ENCODE data around the gene PPIP5K2. TPM values are rescaled to one million over a fixed set of nuclear protein-coding genes. Genes with fewer than 3 reads are reported as not detected.

The PPIP5K2 gene
- total RNA-seq, 1 donor from 2014 or later, result 108 TPM

DNA sequence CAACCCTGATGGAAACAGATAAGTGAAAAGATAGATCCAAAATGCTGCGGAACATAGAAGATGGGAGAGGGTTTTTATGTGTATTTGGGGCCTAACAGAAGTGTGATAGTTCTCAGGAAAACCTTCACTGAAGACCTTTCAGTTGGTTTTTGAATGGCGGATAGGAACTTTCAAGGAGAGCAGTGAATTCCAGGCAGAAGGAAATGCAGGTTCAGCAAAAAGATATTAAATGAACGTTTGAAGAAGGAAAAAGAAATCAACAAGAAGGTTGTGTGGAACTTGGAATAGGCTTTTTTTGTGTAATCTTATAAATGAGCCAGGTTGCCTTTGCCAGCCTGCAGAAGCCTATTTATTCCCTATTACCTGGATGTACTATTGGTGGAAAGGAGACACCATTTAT is 2.1 kb downstream of the PPIP5K2 start:
- Histone ChIP-seq H3K4me2 (peak overlapping the region; percentile 86), H3K27me3 (no peaks in the 10 kb centered on the region), H4K20me1 (ENCODE audit: low read depth) (no peaks in the 10 kb centered on the region), H3K4me3 (no peak overlapping the region), H3K79me2 (ENCODE audit: low read depth) (peaks cover 59% of the 10 kb centered on the region), H3K4me1 (peaks cover 20% of the 10 kb centered on the region), H3F3A (ENCODE audit: low read depth) (peaks cover 14% of the 10 kb centered on the region), H3K27ac (no peak overlapping the region), H3K9ac (no peak overlapping the region), H3K36me3 (no peaks in the 10 kb centered on the region), H2AFZ (replicated peaks) (no peak overlapping the region), H3K9me3 (ENCODE audit: low read depth) (no peaks in the 10 kb centered on the region)
- H3K4me3 Mint-ChIP-seq, result peak overlapping the region; percentile 95
- no peaks in the 10 kb centered on the region for H3K27me3 Mint-ChIP-seq (ENCODE audit: insufficient read depth, low read depth)
- no peak for TF ChIP-seq EZH2phosphoT487 (IDR thresholded peaks at IDR 0.05)
- TF ChIP-seq, protein P1, sequence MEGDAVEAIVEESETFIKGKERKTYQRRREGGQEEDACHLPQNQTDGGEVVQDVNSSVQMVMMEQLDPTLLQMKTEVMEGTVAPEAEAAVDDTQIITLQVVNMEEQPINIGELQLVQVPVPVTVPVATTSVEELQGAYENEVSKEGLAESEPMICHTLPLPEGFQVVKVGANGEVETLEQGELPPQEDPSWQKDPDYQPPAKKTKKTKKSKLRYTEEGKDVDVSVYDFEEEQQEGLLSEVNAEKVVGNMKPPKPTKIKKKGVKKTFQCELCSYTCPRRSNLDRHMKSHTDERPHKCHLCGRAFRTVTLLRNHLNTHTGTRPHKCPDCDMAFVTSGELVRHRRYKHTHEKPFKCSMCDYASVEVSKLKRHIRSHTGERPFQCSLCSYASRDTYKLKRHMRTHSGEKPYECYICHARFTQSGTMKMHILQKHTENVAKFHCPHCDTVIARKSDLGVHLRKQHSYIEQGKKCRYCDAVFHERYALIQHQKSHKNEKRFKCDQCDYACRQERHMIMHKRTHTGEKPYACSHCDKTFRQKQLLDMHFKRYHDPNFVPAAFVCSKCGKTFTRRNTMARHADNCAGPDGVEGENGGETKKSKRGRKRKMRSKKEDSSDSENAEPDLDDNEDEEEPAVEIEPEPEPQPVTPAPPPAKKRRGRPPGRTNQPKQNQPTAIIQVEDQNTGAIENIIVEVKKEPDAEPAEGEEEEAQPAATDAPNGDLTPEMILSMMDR (IDR thresholded peaks at IDR 0.05), result no peak
- TF ChIP-seq EZH2 (IDR thresholded peaks at IDR 0.05), result no peak
- no peak overlapping the region for H3K27ac Mint-ChIP-seq
- H3K4me1 Mint-ChIP-seq, result peaks cover 23% of the 10 kb centered on the region
- H3K9me3 Mint-ChIP-seq, result no peaks in the 10 kb centered on the region
- no peak for DNase-seq (ENCODE audit: low spot score)
- H3K36me3 Mint-ChIP-seq, result peaks cover 5% of the 10 kb centered on the region

DNA sequence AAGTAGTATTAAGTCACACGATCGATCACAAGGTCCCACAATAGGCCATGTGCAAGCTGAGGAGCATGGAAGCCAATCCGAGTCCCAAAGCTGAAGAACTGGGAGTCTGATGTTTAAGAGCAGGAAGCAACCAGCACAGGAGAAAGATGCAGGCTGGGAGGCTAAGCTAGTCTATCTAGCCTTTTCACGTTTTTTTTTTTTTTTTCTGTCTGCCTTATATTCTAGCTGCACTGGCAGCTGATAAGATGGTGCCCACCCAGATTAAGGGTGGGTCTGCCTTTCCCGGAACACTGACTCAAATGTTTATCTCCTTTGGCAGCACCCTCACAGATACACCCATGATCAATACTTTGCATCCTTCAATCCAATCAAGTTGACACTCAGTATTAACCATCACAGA is 6.5 kb downstream of the PPIP5K2 start:
- no peaks in the 10 kb centered on the region for H3K36me3 ChIP-seq
- H3K4me1 Mint-ChIP-seq, result peaks cover 11% of the 10 kb centered on the region
- H3F3A ChIP-seq (ENCODE audit: low read depth), result no peaks in the 10 kb centered on the region
- H3K9me3 ChIP-seq (ENCODE audit: low read depth), result no peaks in the 10 kb centered on the region
- H3K27ac Mint-ChIP-seq, result no peak overlapping the region
- no peak overlapping the region for H2AFZ ChIP-seq (replicated peaks)
- H3K36me3 Mint-ChIP-seq, result peaks cover 5% of the 10 kb centered on the region
- H3K79me2 ChIP-seq (ENCODE audit: low read depth), result peaks cover 28% of the 10 kb centered on the region
- H4K20me1 ChIP-seq (ENCODE audit: low read depth), result no peaks in the 10 kb centered on the region
- peaks cover 7% of the 10 kb centered on the region for H3K4me1 ChIP-seq
- DNase-seq (ENCODE audit: low spot score), result no peak
- no peaks in the 10 kb centered on the region for H3K27me3 Mint-ChIP-seq (ENCODE audit: insufficient read depth, low read depth)
- H3K4me3 ChIP-seq, result no peak overlapping the region
- H3K9ac ChIP-seq, result no peak overlapping the region
- no peaks in the 10 kb centered on the region for H3K9me3 Mint-ChIP-seq
- H3K4me2 ChIP-seq, result no peak overlapping the region
- TF ChIP-seq EZH2phosphoT487 (IDR thresholded peaks at IDR 0.05) (no peak), EZH2 (IDR thresholded peaks at IDR 0.05) (no peak)
- TF ChIP-seq, protein P1 (IDR thresholded peaks at IDR 0.05), result no peak
- H3K27ac ChIP-seq, result no peak overlapping the region
- no peak overlapping the region for H3K4me3 Mint-ChIP-seq
- no peaks in the 10 kb centered on the region for H3K27me3 ChIP-seq

DNA sequence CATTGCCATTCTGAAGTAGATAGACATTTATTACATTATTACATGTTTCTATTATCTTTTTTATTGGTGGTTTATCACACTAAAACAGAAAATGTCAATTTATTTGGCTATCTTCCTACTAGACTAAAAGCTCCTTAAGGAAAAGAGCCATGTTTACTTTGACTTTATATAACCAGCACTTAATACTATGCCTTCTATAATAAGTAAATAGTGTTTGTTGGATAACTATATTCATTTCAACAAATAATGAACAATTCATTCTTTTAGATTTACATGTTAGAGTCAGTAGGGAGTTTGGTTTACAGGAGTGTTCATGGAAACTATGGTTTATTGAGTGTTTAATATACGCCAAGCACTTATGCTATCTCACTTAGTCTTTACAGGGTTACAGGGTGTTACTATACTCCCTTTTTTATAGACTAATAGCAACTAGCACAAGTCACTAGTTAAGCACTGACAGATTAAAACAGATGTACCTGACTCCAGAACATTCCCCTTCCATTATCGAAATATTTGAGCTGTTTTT is 7.3 kb downstream of the PPIP5K2 start:
- TF ChIP-seq EZH2phosphoT487 (IDR thresholded peaks at IDR 0.05) (no peak), EZH2 (IDR thresholded peaks at IDR 0.05) (no peak)
- TF ChIP-seq, protein P1 (IDR thresholded peaks at IDR 0.05), result no peak
- H3K4me1 Mint-ChIP-seq, result peaks cover 3% of the 10 kb centered on the region
- H3K36me3 Mint-ChIP-seq, result peaks cover 5% of the 10 kb centered on the region
- H3K4me1 ChIP-seq, result no peaks in the 10 kb centered on the region
- H3K4me3 ChIP-seq, result no peak overlapping the region
- no peak for DNase-seq (ENCODE audit: low spot score)
- no peaks in the 10 kb centered on the region for H3F3A ChIP-seq (ENCODE audit: low read depth)
- no peak overlapping the region for H3K4me3 Mint-ChIP-seq
- no peak overlapping the region for H3K4me2 ChIP-seq
- H3K27ac ChIP-seq, result no peak overlapping the region
- no peak overlapping the region for H2AFZ ChIP-seq (replicated peaks)
- H3K9me3 Mint-ChIP-seq, result no peaks in the 10 kb centered on the region
- H3K27me3 Mint-ChIP-seq (ENCODE audit: insufficient read depth, low read depth), result no peaks in the 10 kb centered on the region
- H3K27me3 ChIP-seq, result no peaks in the 10 kb centered on the region
- H3K27ac Mint-ChIP-seq, result no peak overlapping the region
- H4K20me1 ChIP-seq (ENCODE audit: low read depth), result no peaks in the 10 kb centered on the region
- H3K9ac ChIP-seq, result no peak overlapping the region
- H3K36me3 ChIP-seq, result no peaks in the 10 kb centered on the region
- peaks cover 20% of the 10 kb centered on the region for H3K79me2 ChIP-seq (ENCODE audit: low read depth)
- H3K9me3 ChIP-seq (ENCODE audit: low read depth), result no peaks in the 10 kb centered on the region

Data from neural progenitor cell (in vitro differentiated cells).